Skeletal muscle tissue (tissue), 4 donors: ENCODE data around the gene BIRC7. TPM values are rescaled to one million over a fixed set of nuclear protein-coding genes. Genes with fewer than 3 reads are reported as not detected.
A peak's percentile ranks its signal among the peaks of the same experiment; 100 is the strongest.

Experiments
- H3K27ac ChIP-seq: one replicate; pipeline ENCODE4 v1.7.0; 2013; ENCODE audit warnings: mild to moderate bottlenecking, low read depth, low read length, inconsistent platforms
- H3K27me3 ChIP-seq, 3 donors: one replicate each; pipeline ENCODE4 v1.7.0; 2013; ENCODE audit warnings: low read length in 3 of 3; ENCODE audit not compliant: control insufficient read depth in 3 of 3, insufficient read depth in 3 of 3
- H3K36me3 ChIP-seq, 3 donors: one replicate each; pipeline ENCODE4 v1.7.0; 2013; ENCODE audit warnings: low read length in 3 of 3; ENCODE audit not compliant: control insufficient read depth in 3 of 3, insufficient read depth in 3 of 3
- H3K4me1 ChIP-seq, 3 donors: one replicate each; pipeline ENCODE4 v1.7.0; 2013; ENCODE audit warnings: low read length in 3 of 3, mild to moderate bottlenecking in 3 of 3; ENCODE audit not compliant: control insufficient read depth in 3 of 3, insufficient read depth in 3 of 3
- H3K4me3 ChIP-seq, 3 donors: one replicate each; pipeline ENCODE4 v1.7.0; 2013; ENCODE audit warnings: low read length in 3 of 3
- H3K9ac ChIP-seq, 3 donors: one replicate each; pipeline ENCODE4 v1.7.0; 2013; ENCODE audit warnings: low read length in 3 of 3, mild to moderate bottlenecking in 3 of 3, moderate library complexity in 2 of 3, low read depth in 1 of 3
- H3K9me3 ChIP-seq, 3 donors: one replicate each; pipeline ENCODE4 v1.7.0; 2013; ENCODE audit warnings: low read length in 3 of 3; ENCODE audit not compliant: control insufficient read depth in 3 of 3
- total RNA-seq: library from RNA; depleted of rRNA; stranded (reverse); fragments of >200 nt; gene quantifications from one replicate; pipeline ENCODE4 v1.2.3, GENCODE V29; 2014
- donor health status: Osteomylitis.

Gene BIRC7
- total RNA-seq, 1 donor from 2014 or later, result not detected

GRCh38 chr20:63205896-63206295, 29.8 kb upstream of the BIRC7 start:
- no peaks in the 10 kb centered on the region for H3K27me3 ChIP-seq
- no peak overlapping the region for H3K4me3 ChIP-seq
- peaks cover 17 to 35% (median 18%) of the 10 kb centered on the region in 3 donors for H3K4me1 ChIP-seq
- no peak overlapping the region for H3K27ac ChIP-seq
- peaks cover 50 to 57% (median 55%) of the 10 kb centered on the region in 3 donors for H3K36me3 ChIP-seq
- H3K9me3 ChIP-seq, result no peaks in the 10 kb centered on the region
- peak overlapping the region in 2 of 3 donors; percentile 5 to 25 for H3K9ac ChIP-seq

DNA sequence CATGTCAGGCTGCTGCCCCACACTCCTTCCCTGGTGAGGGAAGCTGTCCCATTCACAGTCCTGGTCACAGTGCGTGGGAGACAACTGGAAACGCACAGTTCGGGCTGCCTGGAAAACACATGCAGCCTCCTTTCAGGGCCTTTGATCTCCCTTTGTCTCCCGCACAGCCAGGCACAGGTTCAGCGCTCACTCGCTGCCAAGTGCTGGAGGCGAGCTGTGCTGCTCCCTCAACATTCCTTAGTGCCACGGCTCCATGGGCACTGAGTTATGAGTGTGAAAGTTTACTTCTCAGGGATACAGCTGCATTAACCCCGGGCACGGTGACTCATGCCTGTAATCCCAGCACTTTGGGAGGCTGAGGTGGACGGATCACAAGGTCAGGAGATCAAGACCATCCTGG, 28.8 kb upstream of the BIRC7 start:
- H3K36me3 ChIP-seq, result peaks cover 42 to 56% (median 53%) of the 10 kb centered on the region in 3 donors
- peaks cover 17 to 38% (median 18%) of the 10 kb centered on the region in 3 donors for H3K4me1 ChIP-seq
- H3K9ac ChIP-seq, result no peak overlapping the region
- no peak overlapping the region for H3K4me3 ChIP-seq
- no peaks in the 10 kb centered on the region for H3K9me3 ChIP-seq
- no peaks in the 10 kb centered on the region for H3K27me3 ChIP-seq
- H3K27ac ChIP-seq, result no peak overlapping the region

DNA sequence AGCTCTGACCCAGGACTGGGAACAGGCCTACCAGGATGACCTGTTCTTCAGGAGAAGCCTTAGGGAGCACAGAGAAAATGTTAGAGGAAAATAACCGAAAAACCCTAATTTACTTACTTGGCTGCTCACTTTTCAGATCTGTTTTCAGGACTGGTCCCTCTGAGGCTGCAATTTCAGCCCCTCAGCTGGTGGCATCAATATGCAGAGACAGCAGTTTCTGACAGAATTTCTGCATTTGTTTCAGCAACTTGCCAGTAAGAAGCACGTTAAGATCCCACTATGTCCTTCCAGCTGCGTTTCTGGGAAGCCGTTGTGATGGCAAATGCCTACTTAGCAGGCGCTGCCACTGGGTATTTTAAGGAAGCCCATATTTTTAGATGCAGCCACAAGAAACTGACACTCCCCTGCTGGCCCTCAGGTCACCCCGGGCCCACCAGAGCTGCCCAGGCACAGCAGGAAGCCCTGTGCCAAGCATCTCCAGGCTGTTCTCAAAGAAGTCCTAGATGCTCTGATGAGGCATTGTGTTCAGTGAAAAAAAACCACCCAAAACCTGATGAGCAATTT, 27.3 kb upstream of the BIRC7 start:
- Histone ChIP-seq H3K9me3 (no peaks in the 10 kb centered on the region), H3K27ac (no peak overlapping the region), H3K4me1 (peaks cover 29 to 54% (median 31%) of the 10 kb centered on the region in 3 donors), H3K4me3 (no peak overlapping the region), H3K9ac (peak overlapping the region in 2 of 3 donors; percentile 23 to 25), H3K36me3 (peaks cover 35 to 55% (median 49%) of the 10 kb centered on the region in 3 donors), H3K27me3 (no peaks in the 10 kb centered on the region)

- H3K9ac ChIP-seq, result no peak overlapping the region
- H3K4me1 ChIP-seq, result peaks cover 39 to 68% (median 41%) of the 10 kb centered on the region in 3 donors
- H3K36me3 ChIP-seq, result peaks cover 30 to 49% (median 47%) of the 10 kb centered on the region in 3 donors
- H3K4me3 ChIP-seq, result no peak overlapping the region
- no peak overlapping the region for H3K27ac ChIP-seq
- H3K27me3 ChIP-seq, result no peaks in the 10 kb centered on the region
- H3K9me3 ChIP-seq, result no peaks in the 10 kb centered on the region
Observed at GRCh38 chr20:63210011-63210605, 25.6 kb upstream of the BIRC7 start.

GRCh38 chr20:63212393-63212730, 23.3 kb upstream of the BIRC7 start:
- Histone ChIP-seq H3K4me1 (peaks cover 42 to 66% (median 46%) of the 10 kb centered on the region in 3 donors), H3K27ac (no peak overlapping the region), H3K4me3 (no peak overlapping the region), H3K9ac (peak overlapping the region in 2 of 3 donors; percentile 38 to 40), H3K9me3 (no peaks in the 10 kb centered on the region), H3K36me3 (peaks cover 27 to 43% (median 39%) of the 10 kb centered on the region in 3 donors), H3K27me3 (no peaks in the 10 kb centered on the region)

GRCh38 chr20:63212792-63213191, 22.9 kb upstream of the BIRC7 start:
- H3K36me3 ChIP-seq, result peaks cover 27 to 40% (median 37%) of the 10 kb centered on the region in 3 donors
- H3K9ac ChIP-seq, result peak overlapping the region in 2 of 3 donors; percentile 38 to 40
- no peaks in the 10 kb centered on the region for H3K27me3 ChIP-seq
- H3K27ac ChIP-seq, result no peak overlapping the region
- H3K4me3 ChIP-seq, result no peak overlapping the region
- no peaks in the 10 kb centered on the region for H3K9me3 ChIP-seq
- peaks cover 42 to 63% (median 46%) of the 10 kb centered on the region in 3 donors for H3K4me1 ChIP-seq

DNA sequence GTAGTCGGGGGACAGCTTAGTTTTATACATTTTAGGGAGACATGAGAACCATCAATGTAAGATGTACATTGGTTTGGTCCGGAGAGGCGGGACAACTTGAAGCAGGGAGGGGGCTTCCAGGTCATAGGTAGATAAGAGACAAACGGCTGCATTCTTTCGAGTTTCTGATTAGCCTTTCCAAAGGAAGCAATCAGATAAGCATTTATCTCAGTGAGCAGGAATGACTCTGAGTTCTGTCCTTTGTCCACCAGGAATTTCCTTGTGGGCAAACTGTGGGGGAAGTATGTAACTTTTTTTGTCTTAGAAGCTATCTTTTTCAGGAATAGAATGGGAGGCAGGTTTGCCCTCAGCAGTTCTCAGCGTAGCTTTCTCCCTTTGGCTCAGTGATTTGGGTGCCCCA, 21.2 kb upstream of the BIRC7 start:
- H3K9me3 ChIP-seq, result no peaks in the 10 kb centered on the region
- peak overlapping the region in 2 of 3 donors; percentile 77 to 92 for H3K9ac ChIP-seq
- no peaks in the 10 kb centered on the region for H3K27me3 ChIP-seq
- H3K36me3 ChIP-seq, result peaks cover 25 to 35% (median 32%) of the 10 kb centered on the region in 3 donors
- H3K4me3 ChIP-seq, result peak overlapping the region in 2 of 3 donors; percentile 78 to 83
- peak overlapping the region; percentile 69 for H3K27ac ChIP-seq
- peaks cover 31 to 52% (median 35%) of the 10 kb centered on the region in 3 donors for H3K4me1 ChIP-seq

DNA sequence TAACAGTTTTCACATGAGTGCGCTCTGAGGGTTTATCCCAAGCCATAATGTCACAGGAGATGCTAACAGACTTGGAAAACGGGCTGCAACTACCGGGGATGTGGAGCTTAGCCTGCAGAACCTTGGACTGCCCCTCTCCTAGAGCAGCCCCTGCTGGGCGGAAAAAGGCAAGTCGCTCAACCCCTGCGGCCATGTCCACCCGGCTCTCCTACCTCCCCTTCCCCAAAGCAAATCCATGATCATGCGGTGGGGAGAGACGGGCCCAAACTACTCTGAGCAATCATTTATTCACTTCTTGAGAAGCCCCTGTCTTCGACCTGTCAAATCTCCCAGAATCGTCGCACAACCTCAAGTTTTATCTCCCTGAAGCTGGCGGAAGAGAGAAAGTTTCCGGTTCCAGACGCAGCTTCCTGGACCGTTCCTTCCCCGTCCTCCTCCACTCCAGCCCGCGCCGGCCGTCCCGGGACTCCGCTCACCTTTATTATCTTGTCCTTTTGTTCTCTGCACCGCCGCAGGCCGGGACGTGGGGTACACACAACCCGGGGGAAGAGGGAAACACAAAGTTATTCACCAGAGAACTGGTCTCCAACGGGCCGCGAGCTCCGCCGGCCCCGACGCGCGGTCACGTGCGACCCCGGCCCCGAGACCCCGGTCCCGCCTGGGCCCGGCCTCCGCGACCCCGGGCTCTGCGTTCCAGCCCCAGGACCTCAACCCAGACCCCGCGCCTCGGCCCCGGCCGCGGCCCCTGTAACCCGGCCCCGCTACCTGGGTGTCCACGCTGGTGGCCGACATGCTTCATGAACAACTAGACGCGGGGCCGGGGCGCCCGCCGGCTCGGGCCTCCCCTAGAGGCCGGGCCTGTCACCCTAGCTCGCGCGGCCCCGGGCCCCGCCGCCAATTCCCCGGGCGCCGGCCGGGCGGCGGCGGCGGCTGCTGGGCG, 20.3 kb upstream of the BIRC7 start:
- Histone ChIP-seq H3K27ac (peak overlapping the region; percentile 69), H3K9ac (peak overlapping the region; percentile 77 to 92 (median 88)), H3K36me3 (peaks cover 17 to 29% (median 24%) of the 10 kb centered on the region in 3 donors), H3K4me3 (peak overlapping the region; percentile 75 to 83 (median 78)), H3K27me3 (peaks cover 5 to 8% (median 6%) of the 10 kb centered on the region in 3 donors), H3K9me3 (no peaks in the 10 kb centered on the region), H3K4me1 (peaks cover 31 to 46% (median 35%) of the 10 kb centered on the region in 3 donors)

GRCh38 chr20:63216041-63216848, 19.5 kb upstream of the BIRC7 start, which contains the start of gene YTHDF1:
TSS of gene YTHDF1 (minus strand) at chr20:63216131. CDS start at chr20:63215892, 239 bp downstream.
- no peaks in the 10 kb centered on the region for H3K9me3 ChIP-seq
- H3K27ac ChIP-seq, result peak within 1 kb of the TSS; percentile 87
- peaks cover 17 to 25% (median 19%) of the 10 kb centered on the region in 3 donors for H3K36me3 ChIP-seq
- peaks cover 11 to 15% (median 15%) of the 10 kb centered on the region in 3 donors for H3K27me3 ChIP-seq
- peak within 1 kb of the TSS; percentile 78 to 87 (median 86) for H3K4me3 ChIP-seq
- H3K9ac ChIP-seq, result peak within 1 kb of the TSS; percentile 89 to 92 (median 92)
- H3K4me1 ChIP-seq, result peaks cover 31 to 46% (median 35%) of the 10 kb centered on the region in 3 donors
